ENCODE measurements around the gene ZNF74. TPM values are rescaled to one million over a fixed set of nuclear protein-coding genes. Genes with fewer than 3 reads are reported as not detected.
"Not testable (repeated sequence)": the region's sequence is repeated elsewhere in the genome, so short reads cannot be mapped to it uniquely, and the experiment has no call there.

The ZNF74 gene
- total and polyA plus RNA-seq, 2 donors (not counting 1 experiment from before 2014, with no cell fraction given), result 2.5 to 13.0 TPM

DNA sequence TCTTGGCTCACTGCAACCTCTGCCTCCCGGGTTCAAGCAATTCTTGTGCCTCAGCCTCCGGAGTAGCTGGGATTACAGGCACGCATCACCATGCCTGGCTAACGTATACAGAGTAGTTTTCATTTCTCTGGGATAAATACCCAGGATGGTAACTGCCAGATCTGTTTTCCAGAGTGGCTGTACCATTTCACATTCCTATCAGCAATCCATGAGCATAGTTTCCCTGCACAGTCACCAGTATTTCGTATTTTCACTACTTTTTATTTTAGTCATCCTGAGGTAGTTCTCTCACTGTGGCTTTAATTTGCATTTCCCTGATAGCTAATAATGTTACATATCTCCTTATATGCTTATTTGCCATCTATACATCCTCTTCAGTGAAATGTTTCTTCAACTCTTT is 54.7 kb downstream of the ZNF74 start:
- Histone ChIP-seq H4K20me1 (ENCODE audit: control insufficient read depth, extremely low read depth, insufficient read depth, low read length) (no peaks in the 10 kb centered on the region), H3K79me2 (ENCODE audit: control insufficient read depth, insufficient read depth, low read length) (no peaks in the 10 kb centered on the region), H3K9ac (ENCODE audit: insufficient read depth, low read length) (no peak overlapping the region), H2AFZ (ENCODE audit: low read length) (no peak overlapping the region), H3K4me2 (ENCODE audit: extremely low read depth, insufficient read depth, low read length) (no peak overlapping the region), H3K9me3 (ENCODE audit: control insufficient read depth, insufficient read depth, low read depth, low read length) (no peaks in the 10 kb centered on the region), H3K4me3 (replicated peaks in 1 of 4; ENCODE audit: control extremely low read depth in 1 of 4, insufficient read depth in 1 of 4, low read depth in 3 of 4, low read length in 4 of 4) (no peak overlapping the region), H3K4me1 (ENCODE audit: control insufficient read depth, extremely low read depth, insufficient read depth, low read length) (no peaks in the 10 kb centered on the region), H3K27ac (ENCODE audit: insufficient read depth, low read length) (no peak overlapping the region), H3K27me3 (ENCODE audit: control insufficient read depth, insufficient read depth, low read length) (no peaks in the 10 kb centered on the region), H3K36me3 (ENCODE audit: control insufficient read depth, insufficient read depth, low read length) (no peaks in the 10 kb centered on the region)
- peak in 1 of 2 donors; percentile 29 for DNase-seq (ENCODE audit: low read depth in 2 of 2)
- no peak for TF ChIP-seq EZH2 (IDR thresholded peaks at IDR 0.05; ENCODE audit: low read length, missing control alignments)
- TF ChIP-seq, protein P1, sequence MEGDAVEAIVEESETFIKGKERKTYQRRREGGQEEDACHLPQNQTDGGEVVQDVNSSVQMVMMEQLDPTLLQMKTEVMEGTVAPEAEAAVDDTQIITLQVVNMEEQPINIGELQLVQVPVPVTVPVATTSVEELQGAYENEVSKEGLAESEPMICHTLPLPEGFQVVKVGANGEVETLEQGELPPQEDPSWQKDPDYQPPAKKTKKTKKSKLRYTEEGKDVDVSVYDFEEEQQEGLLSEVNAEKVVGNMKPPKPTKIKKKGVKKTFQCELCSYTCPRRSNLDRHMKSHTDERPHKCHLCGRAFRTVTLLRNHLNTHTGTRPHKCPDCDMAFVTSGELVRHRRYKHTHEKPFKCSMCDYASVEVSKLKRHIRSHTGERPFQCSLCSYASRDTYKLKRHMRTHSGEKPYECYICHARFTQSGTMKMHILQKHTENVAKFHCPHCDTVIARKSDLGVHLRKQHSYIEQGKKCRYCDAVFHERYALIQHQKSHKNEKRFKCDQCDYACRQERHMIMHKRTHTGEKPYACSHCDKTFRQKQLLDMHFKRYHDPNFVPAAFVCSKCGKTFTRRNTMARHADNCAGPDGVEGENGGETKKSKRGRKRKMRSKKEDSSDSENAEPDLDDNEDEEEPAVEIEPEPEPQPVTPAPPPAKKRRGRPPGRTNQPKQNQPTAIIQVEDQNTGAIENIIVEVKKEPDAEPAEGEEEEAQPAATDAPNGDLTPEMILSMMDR (conservative IDR thresholded peaks at IDR 0.05 in 1 of 2, IDR thresholded peaks at IDR 0.05 in 1 of 2; ENCODE audit: low read depth in 1 of 2, low read length in 2 of 2), result no peak

DNA sequence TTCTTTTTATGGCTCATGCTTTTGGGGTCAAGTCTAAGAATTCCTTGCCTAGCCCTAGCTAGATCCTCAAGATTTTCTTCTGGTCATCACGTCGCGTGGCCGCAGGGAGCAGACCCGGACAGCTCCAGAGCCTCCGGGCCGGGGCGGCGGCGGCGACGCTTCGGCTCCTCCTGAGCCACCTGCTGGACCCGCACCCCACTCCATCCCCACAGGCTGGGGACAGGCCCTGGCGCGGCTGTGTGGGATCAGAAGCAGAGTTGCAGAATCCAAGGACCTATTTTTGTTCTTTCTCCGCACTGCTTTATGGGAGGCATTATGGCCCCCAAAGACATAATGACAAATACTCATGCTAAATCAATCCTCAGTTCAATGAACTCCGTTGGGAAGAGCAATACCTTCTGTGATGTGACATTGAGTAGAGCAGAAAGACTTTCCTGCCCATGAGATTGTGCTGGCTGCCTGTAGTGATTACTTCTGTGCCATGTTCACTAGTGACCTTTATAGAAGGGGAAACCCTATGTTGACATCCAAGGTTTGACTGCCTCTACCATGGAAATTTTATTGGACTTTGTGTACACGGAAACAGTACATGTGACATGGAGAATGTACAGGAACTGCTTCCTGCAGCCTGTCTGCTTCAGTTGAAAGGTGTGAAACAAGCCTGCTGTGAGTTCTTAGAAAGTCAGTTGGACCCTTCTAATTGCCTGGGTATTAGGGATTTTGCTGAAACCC is 56.0 kb downstream of the ZNF74 start:
- Histone ChIP-seq H3K27me3 (ENCODE audit: control insufficient read depth, insufficient read depth, low read length) (no peaks in the 10 kb centered on the region), H3K79me2 (ENCODE audit: control insufficient read depth, insufficient read depth, low read length) (no peaks in the 10 kb centered on the region), H3K4me1 (ENCODE audit: control insufficient read depth, extremely low read depth, insufficient read depth, low read length) (no peaks in the 10 kb centered on the region), H2AFZ (ENCODE audit: low read length) (no peak overlapping the region), H3K36me3 (ENCODE audit: control insufficient read depth, insufficient read depth, low read length) (no peaks in the 10 kb centered on the region), H4K20me1 (ENCODE audit: control insufficient read depth, extremely low read depth, insufficient read depth, low read length) (no peaks in the 10 kb centered on the region), H3K27ac (ENCODE audit: insufficient read depth, low read length) (no peak overlapping the region), H3K4me2 (ENCODE audit: extremely low read depth, insufficient read depth, low read length) (no peak overlapping the region), H3K9me3 (ENCODE audit: control insufficient read depth, insufficient read depth, low read depth, low read length) (no peaks in the 10 kb centered on the region), H3K4me3 (replicated peaks in 1 of 4; ENCODE audit: control extremely low read depth in 1 of 4, insufficient read depth in 1 of 4, low read depth in 3 of 4, low read length in 4 of 4) (no peak overlapping the region), H3K9ac (ENCODE audit: insufficient read depth, low read length) (no peak overlapping the region)
- no peak for DNase-seq (ENCODE audit: low read depth in 2 of 2)
- no peak for TF ChIP-seq EZH2 (IDR thresholded peaks at IDR 0.05; ENCODE audit: low read length, missing control alignments)
- TF ChIP-seq, protein P1 (conservative IDR thresholded peaks at IDR 0.05 in 1 of 2, IDR thresholded peaks at IDR 0.05 in 1 of 2; ENCODE audit: low read depth in 1 of 2, low read length in 2 of 2), result no peak

DNA sequence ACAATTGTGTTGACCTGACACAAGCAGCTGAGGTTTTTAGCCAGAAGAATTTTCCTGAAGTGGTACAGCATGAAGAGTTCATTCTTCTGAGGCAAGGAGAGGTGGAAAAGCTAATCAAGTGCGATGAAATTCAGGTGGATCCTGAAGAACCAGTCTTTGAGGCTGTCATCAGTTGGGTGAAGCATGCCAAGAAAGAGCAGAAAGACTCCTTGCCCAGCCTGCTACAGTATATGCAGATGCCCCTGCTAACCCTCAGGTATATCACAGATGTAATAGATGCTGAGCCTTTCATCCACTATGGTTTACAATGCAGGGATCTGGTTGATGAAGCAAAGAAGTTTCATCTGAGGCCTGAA is 56.6 kb downstream of the ZNF74 start:
- Histone ChIP-seq H3K4me2 (ENCODE audit: extremely low read depth, insufficient read depth, low read length) (no peak overlapping the region), H3K27me3 (ENCODE audit: control insufficient read depth, insufficient read depth, low read length) (no peaks in the 10 kb centered on the region), H4K20me1 (ENCODE audit: control insufficient read depth, extremely low read depth, insufficient read depth, low read length) (no peaks in the 10 kb centered on the region), H3K9ac (ENCODE audit: insufficient read depth, low read length) (no peak overlapping the region), H3K9me3 (ENCODE audit: control insufficient read depth, insufficient read depth, low read depth, low read length) (no peaks in the 10 kb centered on the region), H3K4me3 (replicated peaks in 1 of 4; ENCODE audit: control extremely low read depth in 1 of 4, insufficient read depth in 1 of 4, low read depth in 3 of 4, low read length in 4 of 4) (no peak overlapping the region), H3K36me3 (ENCODE audit: control insufficient read depth, insufficient read depth, low read length) (no peaks in the 10 kb centered on the region), H3K4me1 (ENCODE audit: control insufficient read depth, extremely low read depth, insufficient read depth, low read length) (no peaks in the 10 kb centered on the region), H3K79me2 (ENCODE audit: control insufficient read depth, insufficient read depth, low read length) (no peaks in the 10 kb centered on the region), H2AFZ (ENCODE audit: low read length) (no peak overlapping the region), H3K27ac (ENCODE audit: insufficient read depth, low read length) (no peak overlapping the region)
- no peak for DNase-seq (ENCODE audit: low read depth in 2 of 2)
- TF ChIP-seq, protein P1 (conservative IDR thresholded peaks at IDR 0.05 in 1 of 2, IDR thresholded peaks at IDR 0.05 in 1 of 2; ENCODE audit: low read depth in 1 of 2, low read length in 2 of 2), result no peak
- TF ChIP-seq EZH2 (IDR thresholded peaks at IDR 0.05; ENCODE audit: low read length, missing control alignments), result no peak

DNA sequence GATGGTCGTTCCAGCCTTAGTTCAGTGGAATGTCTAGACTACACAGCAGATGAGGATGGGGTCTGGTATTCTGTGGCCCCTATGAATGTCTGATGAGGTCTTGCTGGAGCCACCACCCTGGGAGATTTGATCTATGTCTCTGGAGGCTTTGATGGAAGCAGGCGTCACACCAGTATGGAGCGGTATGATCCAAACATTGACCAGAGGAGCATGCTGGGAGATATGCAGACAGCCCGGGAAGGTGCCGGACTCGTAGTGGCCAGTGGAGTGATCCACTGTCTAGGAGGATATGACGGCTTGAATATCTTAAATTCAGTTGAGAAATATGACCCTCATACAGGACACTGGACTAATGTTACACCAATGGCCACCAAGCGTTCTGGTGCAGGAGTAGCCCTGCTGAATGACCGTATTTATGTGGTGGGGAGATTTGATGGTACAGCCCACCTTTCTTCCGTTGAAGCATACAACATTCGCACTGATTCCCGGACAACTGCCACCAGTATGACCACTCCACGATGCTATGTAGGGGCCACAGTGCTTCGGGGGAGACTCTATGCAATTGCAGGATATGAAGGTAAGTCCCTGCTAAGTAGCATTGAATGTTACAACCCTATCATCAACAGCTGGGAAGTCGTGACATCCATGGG is 57.3 kb downstream of the ZNF74 start:
- not testable (repeated sequence) for H3K9ac ChIP-seq (ENCODE audit: insufficient read depth, low read length); DNase-seq (ENCODE audit: low read depth in 2 of 2); H3K4me2 ChIP-seq (ENCODE audit: extremely low read depth, insufficient read depth, low read length); H3K36me3 ChIP-seq (ENCODE audit: control insufficient read depth, insufficient read depth, low read length); H3K27ac ChIP-seq (ENCODE audit: insufficient read depth, low read length); H3K79me2 ChIP-seq (ENCODE audit: control insufficient read depth, insufficient read depth, low read length); H3K9me3 ChIP-seq (ENCODE audit: control insufficient read depth, insufficient read depth, low read depth, low read length); H4K20me1 ChIP-seq (ENCODE audit: control insufficient read depth, extremely low read depth, insufficient read depth, low read length); H3K4me3 ChIP-seq (replicated peaks in 1 of 4; ENCODE audit: control extremely low read depth in 1 of 4, insufficient read depth in 1 of 4, low read depth in 3 of 4, low read length in 4 of 4); H3K27me3 ChIP-seq (ENCODE audit: control insufficient read depth, insufficient read depth, low read length); H2AFZ ChIP-seq (ENCODE audit: low read length); H3K4me1 ChIP-seq (ENCODE audit: control insufficient read depth, extremely low read depth, insufficient read depth, low read length)

Data from fibroblast of lung (primary cell).